Left ventricle myocardium inferior (tissue), 1 donor: ENCODE data around the gene ITIH5. TPM values are rescaled to one million over a fixed set of nuclear protein-coding genes. Genes with fewer than 3 reads are reported as not detected.
"Not testable (repeated sequence)": the region's sequence is repeated elsewhere in the genome, so short reads cannot be mapped to it uniquely, and the experiment has no call there.

Experiments used
- DNase-seq: peaks from one replicate; pipeline ENCODE4 v3.0.0-alpha.2; 2020
- H3K27ac ChIP-seq: fragments of 200-600 bp; replicated peaks from 2 replicates; pipeline ENCODE4 v1.8.0; 2021
- H3K27me3 ChIP-seq: fragments of 200-600 bp; 2 replicates; pipeline ENCODE4 v1.8.0; 2021; ENCODE audit warnings: low read depth
- H3K36me3 ChIP-seq: fragments of 200-600 bp; 2 replicates; pipeline ENCODE4 v1.8.0; 2021
- H3K4me1 ChIP-seq: fragments of 200-600 bp; 2 replicates; pipeline ENCODE4 v1.8.0; 2021
- H3K4me3 ChIP-seq: fragments of 200-600 bp; 2 replicates; pipeline ENCODE4 v1.8.0; 2021; ENCODE audit warnings: mild to moderate bottlenecking, moderate library complexity
- H3K9me3 ChIP-seq: fragments of 200-600 bp; replicated peaks from 2 replicates; pipeline ENCODE4 v1.8.0; 2021
- intact Hi-C: fragments of 100-400 bp; cut with micrococcal nuclease; formaldehyde crosslinking; loops from one replicate; pipeline ENCODE4 v1.11.0; 2022
- total RNA-seq: library from RNA; stranded (reverse); fragmentation: NEBNext Ultra II Directional; extraction: Animal tissue kit (Norgen Biotek cat#: 25700); gene quantifications from one replicate; pipeline ENCODE4 v1.2.1, GENCODE V29; 2021
- TF ChIP-seq, protein P1 (sequence below): fragments of 200-600 bp; IDR thresholded peaks from 2 replicates; pipeline ENCODE4 v1.8.0; 2021; ENCODE audit warnings: antibody characterized with exemption, mild to moderate bottlenecking, borderline replicate concordance
- donor health status: DM: no; HTN: yes; CAD: no; lungs with severe emphysema.

The ITIH5 gene
- total RNA-seq, 1 donor from 2014 or later: 10.8 TPM

DNA sequence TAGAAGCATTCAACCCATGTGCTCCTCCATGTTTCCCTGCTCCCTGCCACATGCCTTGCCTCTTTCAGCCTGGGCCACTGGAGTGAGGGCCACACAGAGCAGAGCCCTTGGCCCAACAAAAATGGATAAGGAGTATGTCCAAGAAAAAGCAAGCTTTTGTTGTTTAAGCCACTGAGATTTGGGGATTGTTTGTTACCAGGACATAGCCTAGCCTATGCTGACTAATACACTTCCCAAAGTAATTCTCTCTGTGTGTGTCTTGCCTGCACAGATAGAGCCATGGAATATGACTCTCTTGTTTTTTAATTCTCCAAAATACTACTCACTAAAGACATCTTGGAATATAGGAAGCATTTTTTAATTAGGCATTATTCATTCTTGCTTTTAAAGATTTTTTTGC is 22.8 kb upstream of the ITIH5 start:
- Histone ChIP-seq H3K4me3 (no peak overlapping the region), H3K27ac (no peak overlapping the region), H3K36me3 (no peaks in the 10 kb centered on the region), H3K27me3 (peaks cover 17% of the 10 kb centered on the region), H3K9me3 (peaks cover 27% of the 10 kb centered on the region), H3K4me1 (no peaks in the 10 kb centered on the region)
- intact Hi-C loops: loop anchor here (5.0 kb wide), 1 partner anchor 162 kb away; no protein-coding TSS in a partner anchor
- TF ChIP-seq, protein P1, sequence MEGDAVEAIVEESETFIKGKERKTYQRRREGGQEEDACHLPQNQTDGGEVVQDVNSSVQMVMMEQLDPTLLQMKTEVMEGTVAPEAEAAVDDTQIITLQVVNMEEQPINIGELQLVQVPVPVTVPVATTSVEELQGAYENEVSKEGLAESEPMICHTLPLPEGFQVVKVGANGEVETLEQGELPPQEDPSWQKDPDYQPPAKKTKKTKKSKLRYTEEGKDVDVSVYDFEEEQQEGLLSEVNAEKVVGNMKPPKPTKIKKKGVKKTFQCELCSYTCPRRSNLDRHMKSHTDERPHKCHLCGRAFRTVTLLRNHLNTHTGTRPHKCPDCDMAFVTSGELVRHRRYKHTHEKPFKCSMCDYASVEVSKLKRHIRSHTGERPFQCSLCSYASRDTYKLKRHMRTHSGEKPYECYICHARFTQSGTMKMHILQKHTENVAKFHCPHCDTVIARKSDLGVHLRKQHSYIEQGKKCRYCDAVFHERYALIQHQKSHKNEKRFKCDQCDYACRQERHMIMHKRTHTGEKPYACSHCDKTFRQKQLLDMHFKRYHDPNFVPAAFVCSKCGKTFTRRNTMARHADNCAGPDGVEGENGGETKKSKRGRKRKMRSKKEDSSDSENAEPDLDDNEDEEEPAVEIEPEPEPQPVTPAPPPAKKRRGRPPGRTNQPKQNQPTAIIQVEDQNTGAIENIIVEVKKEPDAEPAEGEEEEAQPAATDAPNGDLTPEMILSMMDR: no peak
- no peak for DNase-seq

DNA sequence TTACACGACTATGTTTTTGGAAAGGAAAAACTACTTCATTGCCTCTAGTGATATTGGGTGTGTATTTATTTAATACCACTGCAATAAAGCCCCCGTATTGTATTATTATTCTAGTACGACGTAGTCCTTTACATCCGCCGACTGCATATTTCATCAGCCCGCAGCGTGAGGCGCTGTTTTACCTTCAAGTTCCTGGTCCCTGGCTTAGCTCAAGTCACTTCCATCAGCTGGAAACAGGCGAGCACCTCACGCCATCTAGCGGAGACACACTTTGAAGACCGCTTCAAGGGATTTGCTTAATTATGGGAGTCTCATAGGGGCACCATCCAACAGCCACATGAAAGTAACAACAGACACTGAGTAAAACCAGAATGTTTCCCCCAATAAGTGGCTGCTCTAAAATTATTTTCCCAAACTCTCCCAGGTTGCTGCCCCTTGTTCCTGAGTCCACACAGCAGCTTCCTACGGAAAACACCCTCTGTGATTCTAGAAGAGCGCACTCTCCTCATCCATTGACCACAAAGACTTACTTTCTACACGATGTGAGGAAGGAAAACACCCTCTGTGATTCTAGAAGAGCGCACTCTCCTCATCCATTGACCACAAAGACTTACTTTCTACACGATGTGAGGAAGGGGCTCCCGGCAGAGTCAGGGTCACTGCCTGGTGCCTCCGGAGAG is 20.6 kb upstream of the ITIH5 start:
- H3K27me3 ChIP-seq: peaks cover 22% of the 10 kb centered on the region
- H3K27ac ChIP-seq: no peak overlapping the region
- peaks cover 19% of the 10 kb centered on the region for H3K9me3 ChIP-seq
- no peak overlapping the region for H3K4me3 ChIP-seq
- intact Hi-C loops: loop anchor here (5.0 kb wide), 1 partner anchor 160 kb away; no protein-coding TSS in a partner anchor
- no peaks in the 10 kb centered on the region for H3K4me1 ChIP-seq
- DNase-seq: peak; percentile 75
- TF ChIP-seq, protein P1: peak; percentile 92
- no peaks in the 10 kb centered on the region for H3K36me3 ChIP-seq

DNA sequence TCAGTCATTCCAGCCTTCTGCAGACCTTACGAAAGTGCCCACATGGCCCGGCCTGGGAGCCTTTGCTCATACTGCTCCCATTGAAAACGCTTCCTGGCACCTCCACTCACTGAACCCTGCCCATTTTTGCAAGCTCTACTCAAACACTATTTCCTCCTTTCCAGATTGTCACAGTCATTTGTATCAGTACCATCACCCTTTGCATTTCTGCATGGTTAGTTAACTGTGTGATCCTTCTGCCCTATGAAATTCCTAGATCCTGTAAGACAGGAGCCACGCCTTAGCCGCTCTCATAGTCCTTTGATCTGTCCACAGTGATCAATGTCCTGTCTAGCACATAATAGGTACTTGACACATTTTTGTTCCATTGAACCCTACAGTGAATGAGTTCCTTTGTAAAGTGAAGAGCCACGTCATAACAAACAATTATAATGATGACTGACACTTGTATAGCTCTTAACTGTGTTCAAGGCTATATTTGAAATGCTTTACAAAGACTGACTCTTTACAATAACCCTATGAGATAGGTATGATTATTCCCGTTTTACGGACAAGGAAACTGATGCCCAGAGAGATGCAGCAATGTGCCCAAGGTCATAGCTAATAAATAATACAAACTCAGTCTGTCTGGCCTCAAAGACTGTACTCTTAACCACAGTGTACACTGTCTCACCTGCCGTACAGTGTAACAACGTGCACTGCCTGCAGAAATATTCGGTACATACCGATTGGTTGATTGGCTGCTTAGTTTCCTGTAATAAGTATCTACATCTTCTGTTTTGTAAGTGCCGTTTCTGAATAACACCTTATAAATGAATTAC is 19.8 kb upstream of the ITIH5 start:
- intact Hi-C loops: loop anchor here (5.0 kb wide), 1 partner anchor 159 kb away; no protein-coding TSS in a partner anchor
- H3K27me3 ChIP-seq: peaks cover 22% of the 10 kb centered on the region
- no peak overlapping the region for H3K4me3 ChIP-seq
- TF ChIP-seq, protein P1: no peak
- H3K27ac ChIP-seq: no peak overlapping the region
- no peaks in the 10 kb centered on the region for H3K36me3 ChIP-seq
- H3K9me3 ChIP-seq: peaks cover 12% of the 10 kb centered on the region
- no peak for DNase-seq
- H3K4me1 ChIP-seq: no peaks in the 10 kb centered on the region

DNA sequence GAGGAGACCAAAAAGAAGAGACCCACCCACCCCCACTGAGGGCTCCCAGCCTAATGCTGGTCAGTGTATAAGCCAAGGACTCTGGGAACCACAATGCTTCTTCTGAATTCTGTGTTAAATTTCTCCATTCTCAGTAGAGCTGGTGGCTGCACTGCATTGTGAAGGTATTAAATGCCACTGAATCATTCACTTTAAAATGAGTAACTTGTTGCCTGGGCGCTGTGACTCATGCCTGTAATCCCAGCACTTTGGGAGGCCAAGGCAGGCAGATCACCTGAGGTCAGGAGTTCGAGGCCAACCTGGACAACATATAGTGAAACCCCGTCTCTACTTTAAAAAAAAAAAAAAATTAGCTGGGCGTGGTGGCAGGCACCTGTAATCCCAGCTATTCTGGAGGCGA is 13.3 kb upstream of the ITIH5 start:
- DNase-seq, H3K27ac ChIP-seq: not testable (repeated sequence)

DNA sequence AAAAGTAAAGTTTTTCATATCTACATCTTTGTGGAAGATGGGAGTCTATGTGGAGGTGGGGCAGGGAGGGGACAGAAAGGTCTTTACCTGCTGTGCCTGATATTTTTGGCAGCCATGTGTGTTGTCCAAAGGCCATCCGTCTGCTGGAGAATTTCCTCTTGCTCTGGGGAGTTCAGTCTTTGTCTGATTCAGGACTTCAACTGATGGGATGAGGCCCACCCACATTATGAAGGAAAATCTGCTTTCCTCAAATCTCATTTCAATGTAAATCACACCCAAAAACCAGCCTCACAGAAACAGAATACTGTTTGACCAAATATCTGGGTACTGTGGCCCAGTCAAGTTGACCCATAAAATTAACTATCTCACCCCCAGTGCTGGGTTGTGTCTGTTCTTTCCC is 12.5 kb upstream of the ITIH5 start:
- no peaks in the 10 kb centered on the region for H3K9me3 ChIP-seq
- H3K4me1 ChIP-seq: no peaks in the 10 kb centered on the region
- no peak for DNase-seq
- H3K27me3 ChIP-seq: peaks cover 40% of the 10 kb centered on the region
- intact Hi-C loops: no loop called here
- no peaks in the 10 kb centered on the region for H3K36me3 ChIP-seq
- TF ChIP-seq, protein P1: no peak
- no peak overlapping the region for H3K4me3 ChIP-seq
- H3K27ac ChIP-seq: no peak overlapping the region

More for the DNA sequence above, 13.3 kb upstream of the ITIH5 start:
- H3K27me3 ChIP-seq: peaks cover 38% of the 10 kb centered on the region
- H3K9me3 ChIP-seq, H3K4me3 ChIP-seq, intact Hi-C loops, H3K4me1 ChIP-seq, H3K36me3 ChIP-seq: not testable (repeated sequence)
